ENCODE data around the gene ACY1. TPM values are rescaled to one million over a fixed set of nuclear protein-coding genes. Genes with fewer than 3 reads are reported as not detected.

The ACY1 gene
- polyA plus RNA-seq, 1 donor (not counting 4 experiments of a cell fraction or from before 2014, with no cell fraction given): 71.8 TPM

DNA sequence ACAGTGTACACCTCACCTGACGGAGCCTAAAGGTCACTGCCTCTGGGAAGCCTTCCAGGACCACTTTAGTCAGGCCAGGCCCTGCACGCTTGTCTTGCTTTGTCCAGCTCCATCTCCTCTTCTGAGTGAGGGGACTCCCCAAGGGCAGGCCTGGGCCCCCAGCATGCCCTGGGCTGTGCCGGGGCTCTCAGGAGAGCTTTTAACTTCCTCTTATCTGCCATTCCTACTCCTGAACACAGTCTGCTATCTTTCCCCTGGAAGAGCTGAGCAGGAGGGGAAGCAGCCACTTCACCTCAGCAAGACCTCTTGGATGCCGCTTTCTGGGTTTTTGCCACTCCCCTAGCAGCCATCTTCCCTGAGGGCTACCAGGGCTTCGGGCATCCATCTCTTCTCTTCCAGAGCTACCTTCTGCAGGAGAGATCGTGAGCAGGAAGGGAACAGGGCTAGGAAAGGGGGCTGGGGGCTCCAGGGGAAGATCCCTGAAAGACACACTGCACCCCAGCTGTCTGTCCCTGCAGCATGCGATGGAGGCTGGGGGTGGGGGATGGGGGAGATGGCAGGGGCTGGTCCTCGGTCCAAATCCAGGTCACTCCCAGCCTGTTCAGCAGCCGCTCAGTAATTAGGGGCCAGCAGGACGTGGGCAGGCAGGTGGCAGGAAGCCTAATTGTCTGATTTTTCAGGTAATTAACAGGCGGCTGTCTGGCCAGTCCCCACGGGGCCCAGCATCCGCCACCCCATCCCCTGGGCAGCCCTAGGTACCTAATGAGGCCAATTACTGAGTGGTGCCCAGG lies 32.3 kb downstream of the ACY1 start:
- dilution Hi-C loops (cut with MboI; ENCODE audit: extremely low pct_ligation_motif_present, low sequenced_read_pairs): no loop called here
- Histone ChIP-seq H3K79me2 (ENCODE audit: control insufficient read depth, insufficient read depth, low read length) (no peaks in the 10 kb centered on the region), H2AFZ (ENCODE audit: control insufficient read depth, low read length) (no peak overlapping the region), H3K9me1 (ENCODE audit: control insufficient read depth, extremely low read depth, insufficient read depth, low read length) (no peaks in the 10 kb centered on the region), H3K27ac (ENCODE audit: control insufficient read depth, insufficient read depth, low read length) (no peak overlapping the region), H3K4me1 (ENCODE audit: control insufficient read depth, extremely low read depth, insufficient read depth, low read length) (no peaks in the 10 kb centered on the region), H4K20me1 (ENCODE audit: control insufficient read depth, extremely low read depth, insufficient read depth, low read length) (no peaks in the 10 kb centered on the region), H3K36me3 (ENCODE audit: control insufficient read depth in 2 of 2, extremely low read depth in 1 of 2, insufficient read depth in 2 of 2, low read length in 2 of 2) (no peaks in the 10 kb centered on the region), H3K4me3 (ENCODE audit: control insufficient read depth in 2 of 3, extremely low read depth in 1 of 3, insufficient read depth in 2 of 3, low read depth in 1 of 3, low read length in 3 of 3) (no peak overlapping the region), H3K4me2 (ENCODE audit: control insufficient read depth, extremely low read depth, insufficient read depth, low read depth, low read length) (no peak overlapping the region), H3K27me3 (ENCODE audit: control insufficient read depth, extremely low read depth, insufficient read depth, low read length) (no peaks in the 10 kb centered on the region), H3K9me3 (ENCODE audit: control insufficient read depth, low read depth, low read length) (no peaks in the 10 kb centered on the region), H3K9ac (ENCODE audit: control insufficient read depth, extremely low read depth, insufficient read depth, low read length) (no peak overlapping the region)
- no peak for FAIRE-seq
- TF ChIP-seq EZH2 (IDR thresholded peaks at IDR 0.05; ENCODE audit: low read length): no peak
- TF ChIP-seq, protein P1, sequence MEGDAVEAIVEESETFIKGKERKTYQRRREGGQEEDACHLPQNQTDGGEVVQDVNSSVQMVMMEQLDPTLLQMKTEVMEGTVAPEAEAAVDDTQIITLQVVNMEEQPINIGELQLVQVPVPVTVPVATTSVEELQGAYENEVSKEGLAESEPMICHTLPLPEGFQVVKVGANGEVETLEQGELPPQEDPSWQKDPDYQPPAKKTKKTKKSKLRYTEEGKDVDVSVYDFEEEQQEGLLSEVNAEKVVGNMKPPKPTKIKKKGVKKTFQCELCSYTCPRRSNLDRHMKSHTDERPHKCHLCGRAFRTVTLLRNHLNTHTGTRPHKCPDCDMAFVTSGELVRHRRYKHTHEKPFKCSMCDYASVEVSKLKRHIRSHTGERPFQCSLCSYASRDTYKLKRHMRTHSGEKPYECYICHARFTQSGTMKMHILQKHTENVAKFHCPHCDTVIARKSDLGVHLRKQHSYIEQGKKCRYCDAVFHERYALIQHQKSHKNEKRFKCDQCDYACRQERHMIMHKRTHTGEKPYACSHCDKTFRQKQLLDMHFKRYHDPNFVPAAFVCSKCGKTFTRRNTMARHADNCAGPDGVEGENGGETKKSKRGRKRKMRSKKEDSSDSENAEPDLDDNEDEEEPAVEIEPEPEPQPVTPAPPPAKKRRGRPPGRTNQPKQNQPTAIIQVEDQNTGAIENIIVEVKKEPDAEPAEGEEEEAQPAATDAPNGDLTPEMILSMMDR (optimal IDR thresholded peaks at IDR 0.05 in 1 of 3, IDR thresholded peaks at IDR 0.05 in 1 of 3, conservative IDR thresholded peaks at IDR 0.05 in 1 of 3; ENCODE audit: extremely low read depth in 1 of 3, insufficient read depth in 2 of 3, low read length in 3 of 3): no peak
- DNase-seq (ENCODE audit: low read depth, low spot score): no peak

DNA sequence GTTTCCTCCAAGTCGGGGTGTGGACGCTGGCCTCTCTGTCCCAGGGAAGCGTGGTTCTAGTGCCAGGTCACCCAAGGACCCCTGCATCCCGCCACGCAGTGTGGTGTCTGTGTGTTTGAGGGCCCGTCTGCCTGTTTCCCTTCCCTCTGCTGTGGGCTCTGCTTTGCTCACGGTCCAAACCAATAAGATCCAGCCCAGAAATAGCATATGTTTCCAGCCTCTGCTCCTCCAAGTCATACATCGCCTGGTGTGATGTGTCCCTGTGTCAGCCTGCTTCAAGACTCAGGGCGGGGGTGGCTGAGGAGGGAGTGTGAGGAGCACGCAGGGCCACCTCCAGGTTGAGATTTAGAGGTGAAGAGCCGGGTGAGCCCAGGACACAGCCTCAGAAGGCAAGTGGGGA lies 34.3 kb downstream of the ACY1 start:
- Histone ChIP-seq H3K36me3 (ENCODE audit: control insufficient read depth in 2 of 2, extremely low read depth in 1 of 2, insufficient read depth in 2 of 2, low read length in 2 of 2) (no peaks in the 10 kb centered on the region), H3K9me1 (ENCODE audit: control insufficient read depth, extremely low read depth, insufficient read depth, low read length) (no peaks in the 10 kb centered on the region), H4K20me1 (ENCODE audit: control insufficient read depth, extremely low read depth, insufficient read depth, low read length) (no peaks in the 10 kb centered on the region), H3K27ac (ENCODE audit: control insufficient read depth, insufficient read depth, low read length) (no peak overlapping the region), H3K79me2 (ENCODE audit: control insufficient read depth, insufficient read depth, low read length) (no peaks in the 10 kb centered on the region), H2AFZ (ENCODE audit: control insufficient read depth, low read length) (no peak overlapping the region), H3K27me3 (ENCODE audit: control insufficient read depth, extremely low read depth, insufficient read depth, low read length) (no peaks in the 10 kb centered on the region), H3K9me3 (ENCODE audit: control insufficient read depth, low read depth, low read length) (no peaks in the 10 kb centered on the region), H3K4me1 (ENCODE audit: control insufficient read depth, extremely low read depth, insufficient read depth, low read length) (no peaks in the 10 kb centered on the region), H3K4me3 (ENCODE audit: control insufficient read depth in 2 of 3, extremely low read depth in 1 of 3, insufficient read depth in 2 of 3, low read depth in 1 of 3, low read length in 3 of 3) (no peak overlapping the region), H3K4me2 (ENCODE audit: control insufficient read depth, extremely low read depth, insufficient read depth, low read depth, low read length) (no peak overlapping the region), H3K9ac (ENCODE audit: control insufficient read depth, extremely low read depth, insufficient read depth, low read length) (no peak overlapping the region)
- dilution Hi-C loops (cut with MboI; ENCODE audit: extremely low pct_ligation_motif_present, low sequenced_read_pairs): no loop called here
- FAIRE-seq: no peak
- DNase-seq (ENCODE audit: low read depth, low spot score): no peak
- TF ChIP-seq, protein P1 (optimal IDR thresholded peaks at IDR 0.05 in 1 of 3, IDR thresholded peaks at IDR 0.05 in 1 of 3, conservative IDR thresholded peaks at IDR 0.05 in 1 of 3; ENCODE audit: extremely low read depth in 1 of 3, insufficient read depth in 2 of 3, low read length in 3 of 3): no peak
- TF ChIP-seq EZH2 (IDR thresholded peaks at IDR 0.05; ENCODE audit: low read length): no peak
